Putamen (tissue), 1 donor: ENCODE results near the gene LGR6.
"Not testable (repeated sequence)": the region's sequence is repeated elsewhere in the genome, so short reads cannot be mapped to it uniquely, and the experiment has no call there.

Experiments
- DNase-seq: peaks from one replicate; pipeline ENCODE4 v3.0.0-alpha.2; 2016; ENCODE audit warnings: low spot score

Gene LGR6

GRCh38 chr1:202193614-202194327, at the start of gene LGR6:
Gene LGR6, plus strand, starts transcription at chr1:202193799. Its CDS starts 191 bp downstream, at chr1:202193990.
- no peak for DNase-seq

- peak; percentile 72 for DNase-seq
Observed at GRCh38 chr1:202144402-202145067, 49.1 kb upstream of the LGR6 start, which contains the start of gene ARL8A. Gene ARL8A, minus strand, starts transcription at chr1:202144737. Its CDS starts 165 bp downstream, at chr1:202144572.

GRCh38 chr1:202145068-202145743, 48.4 kb upstream of the LGR6 start:
- no peak for DNase-seq

GRCh38 chr1:202145744-202146140, 47.9 kb upstream of the LGR6 start:
- DNase-seq: not testable (repeated sequence)

- DNase-seq: no peak
Observed at GRCh38 chr1:202146279-202146678, 47.3 kb upstream of the LGR6 start.

- no peak for DNase-seq
Observed at GRCh38 chr1:202146993-202147392, 46.6 kb upstream of the LGR6 start.

GRCh38 chr1:202148391-202148790, 45.2 kb upstream of the LGR6 start:
- DNase-seq: no peak

- no peak for DNase-seq
Observed at GRCh38 chr1:202149566-202149965, 44.0 kb upstream of the LGR6 start.

GRCh38 chr1:202150187-202150586, 43.4 kb upstream of the LGR6 start:
- no peak for DNase-seq

GRCh38 chr1:202150602-202151001, 43.0 kb upstream of the LGR6 start:
- DNase-seq: no peak

- DNase-seq: no peak
Observed at GRCh38 chr1:202151045-202151444, 42.6 kb upstream of the LGR6 start.

- no peak for DNase-seq
Observed at GRCh38 chr1:202152399-202152798, 41.2 kb upstream of the LGR6 start.

GRCh38 chr1:202153284-202153683, 40.3 kb upstream of the LGR6 start:
- DNase-seq: no peak

- DNase-seq: no peak
Observed at GRCh38 chr1:202154148-202154765, 39.3 kb upstream of the LGR6 start.

GRCh38 chr1:202154766-202155477, 38.7 kb upstream of the LGR6 start:
- DNase-seq: no peak

GRCh38 chr1:202155478-202156021, 38.0 kb upstream of the LGR6 start:
- DNase-seq: no peak

- DNase-seq: no peak
Observed at GRCh38 chr1:202156590-202156989, 37.0 kb upstream of the LGR6 start.

GRCh38 chr1:202157945-202158344, 35.7 kb upstream of the LGR6 start:
- no peak for DNase-seq

- no peak for DNase-seq
Observed at GRCh38 chr1:202158810-202159533, 34.6 kb upstream of the LGR6 start.

GRCh38 chr1:202159534-202160371, 33.8 kb upstream of the LGR6 start:
- DNase-seq: no peak
